Endothelial cell of umbilical vein (primary cell): Measurements from ENCODE around the gene FAM180A. TPM values are rescaled to one million over a fixed set of nuclear protein-coding genes. Genes with fewer than 3 reads are reported as not detected.

Source experiments
- BruUV-seq: library from RNA; stranded (reverse); fragments of 400-500 nt; replicated peaks from 2 replicates; lab custom pipeline; 2021; lab: Mats Ljungman, UMichigan
- CTCF ChIA-PET: fragments of 300-600, 350-600 bp; sonication (Branson Sonifier 250); formaldehyde crosslinking; loops from one replicate; lab custom pipeline; 2021; ENCODE audit warnings: antibody characterized with exemption, inconsistent platforms; lab: Charles Lee
- POLR2A ChIA-PET: fragments of 300-600, 350-600 bp; sonication (Branson Sonifier 250); formaldehyde crosslinking; loops from one replicate; lab custom pipeline; 2021; ENCODE audit warnings: antibody characterized with exemption, inconsistent platforms; lab: Charles Lee
- DNase-seq: peaks from one replicate; pipeline ENCODE4 v3.0.0-alpha.2; 2011; ENCODE audit warnings: low read depth, low spot score
- FAIRE-seq: peaks from 2 replicates; lab custom pipeline; 2011; peaks lifted over from hg19 to GRCh38; lab: Jason Lieb, UNC
- H2AFZ ChIP-seq: 2 replicates; pipeline ENCODE4 v1.6.0; 2012; ENCODE audit warnings: low read depth, low read length, control low read depth, inconsistent platforms
- H3K27ac ChIP-seq: 2 replicates; pipeline ENCODE4 v1.5.1; 2011; ENCODE audit warnings: low read depth, mild to moderate bottlenecking, control low read depth, low read length, moderate library complexity; ENCODE audit not compliant: insufficient read depth
- H3K27me3 ChIP-seq, 2 experiments: 2 replicates each; pipeline versions ENCODE4 v1.6.0 to v1.6.1; 2011; ENCODE audit warnings: low read length in 2 of 2, mixed read lengths in 1 of 2; ENCODE audit not compliant: control insufficient read depth in 2 of 2, insufficient read depth in 2 of 2
- H3K36me3 ChIP-seq, 2 experiments: 2 replicates in 1 of 2; 3 replicates in 1 of 2; pipeline ENCODE4 v1.5.1; 2011; ENCODE audit warnings: low read length in 2 of 2, mild to moderate bottlenecking in 1 of 2, moderate library complexity in 1 of 2; ENCODE audit not compliant: control insufficient read depth in 2 of 2, insufficient read depth in 2 of 2; ENCODE audit errors: extremely low read depth in 1 of 2
- H3K4me1 ChIP-seq: 3 replicates; pipeline ENCODE4 v1.5.1; 2011; ENCODE audit warnings: mild to moderate bottlenecking, low read length; ENCODE audit not compliant: control insufficient read depth, insufficient read depth; ENCODE audit errors: extremely low read depth
- H3K4me2 ChIP-seq: 2 replicates; pipeline ENCODE4 v1.6.1; 2011; ENCODE audit warnings: low read length, control low read depth, mixed read lengths; ENCODE audit not compliant: insufficient read depth
- H3K4me3 ChIP-seq, 3 experiments: fragments of 200-600 bp in 1 of 3; sonication (generic), shearing (Covaris generic) in 1 of 3; replicated peaks in 1 of 3; 2 replicates each; pipeline ENCODE4 v1.5.1; 2011 to 2016; ENCODE audit warnings: control low read depth in 3 of 3, low read length in 3 of 3, mild to moderate bottlenecking in 2 of 3, inconsistent platforms in 1 of 3, low read depth in 1 of 3, moderate library complexity in 1 of 3; ENCODE audit not compliant: insufficient read depth in 1 of 3
- H3K79me2 ChIP-seq: 2 replicates; pipeline ENCODE4 v1.6.0; 2012; ENCODE audit warnings: low read length, inconsistent platforms; ENCODE audit not compliant: control insufficient read depth, insufficient read depth
- H3K9ac ChIP-seq: replicated peaks from 2 replicates; pipeline ENCODE3; 2011; ENCODE audit warnings: low read length, control low read depth; ENCODE audit not compliant: insufficient read depth; ENCODE audit errors: extremely low read depth
- H3K9me1 ChIP-seq: replicated peaks from 3 replicates; pipeline ENCODE4 v1.6.0; 2011; ENCODE audit warnings: mild to moderate bottlenecking, low read length; ENCODE audit not compliant: control insufficient read depth, insufficient read depth; ENCODE audit errors: extremely low read depth
- H3K9me3 ChIP-seq: replicated peaks from 2 replicates; pipeline ENCODE4 v1.5.1; 2012; ENCODE audit warnings: low read length, inconsistent platforms; ENCODE audit not compliant: control insufficient read depth, insufficient read depth
- H4K20me1 ChIP-seq: replicated peaks from 2 replicates; pipeline ENCODE3; 2011; ENCODE audit warnings: mild to moderate bottlenecking, low read length; ENCODE audit not compliant: control insufficient read depth, insufficient read depth; ENCODE audit errors: extremely low read depth
- EZH2 ChIP-seq: IDR thresholded peaks from 2 replicates; pipeline ENCODE4 v1.6.1; 2012; ENCODE audit warnings: borderline replicate concordance, low read depth, mild to moderate bottlenecking, moderate library complexity, low read length, inconsistent platforms; ENCODE audit not compliant: severe bottlenecking
- JUN ChIP-seq: IDR thresholded peaks from 2 replicates; pipeline ENCODE4 v1.6.1; 2011; ENCODE audit warnings: borderline replicate concordance, low read depth; ENCODE audit not compliant: insufficient read length, insufficient read depth
- MYC ChIP-seq: IDR thresholded peaks from one replicate; pipeline ENCODE4 v1.6.1; 2011; ENCODE audit warnings: mild to moderate bottlenecking, low read depth, low read length
- POLR2A ChIP-seq: IDR thresholded peaks from 2 replicates; pipeline ENCODE4 v1.6.1; 2012; ENCODE audit warnings: low read depth, mild to moderate bottlenecking, control low read depth, low read length
- dilution Hi-C: fragments of 300-500 bp; cut with MboI; formaldehyde crosslinking; loops from one replicate; pipeline ENCODE4 v1.15.0; 2019; ENCODE audit warnings: low sequenced_read_pairs; ENCODE audit not compliant: extremely low pct_ligation_motif_present
- intact Hi-C: fragments of 100-400 bp; cut with micrococcal nuclease; formaldehyde crosslinking; loops from one replicate; pipeline ENCODE4 v1.10.0; 2022
- polyA plus RNA-seq, 4 experiments: library from polyadenylated mRNA; depleted of rRNA in 3 of 4; stranded (reverse) in 3 of 4; unstranded in 1 of 4; fragments of >200 nt; gene quantifications; 2 replicates each; pipeline versions ENCODE4 v1.2.1 to v1.2.3, GENCODE V29; 2011 to 2012; ENCODE audit warnings: missing spikeins in 1 of 4
- total RNA-seq: library from RNA; stranded (reverse); gene quantifications from 2 replicates; pipeline ENCODE4 v1.2.3, GENCODE V29; 2021
- TF ChIP-seq, protein P1 (sequence below), 2 donors: IDR thresholded peaks; 1 replicate in 1 of 2; 2 replicates in 1 of 2; pipeline ENCODE4 v1.5.1; 2011; ENCODE audit warnings: low read length in 2 of 2, mild to moderate bottlenecking in 2 of 2, moderate library complexity in 2 of 2, control low read depth in 1 of 2, inconsistent platforms in 1 of 2, low read depth in 1 of 2; ENCODE audit not compliant: insufficient read depth in 1 of 2; ENCODE audit errors: extremely low read depth in 1 of 2
- TF ChIP-seq, protein P2 (sequence below): IDR thresholded peaks from 2 replicates; pipeline ENCODE4 v1.6.1; 2011; ENCODE audit not compliant: insufficient read depth, insufficient read length

The FAM180A gene
- total and polyA plus RNA-seq, 2 donors (not counting 3 experiments of a cell fraction or from before 2014, with no cell fraction given), result not detected

DNA sequence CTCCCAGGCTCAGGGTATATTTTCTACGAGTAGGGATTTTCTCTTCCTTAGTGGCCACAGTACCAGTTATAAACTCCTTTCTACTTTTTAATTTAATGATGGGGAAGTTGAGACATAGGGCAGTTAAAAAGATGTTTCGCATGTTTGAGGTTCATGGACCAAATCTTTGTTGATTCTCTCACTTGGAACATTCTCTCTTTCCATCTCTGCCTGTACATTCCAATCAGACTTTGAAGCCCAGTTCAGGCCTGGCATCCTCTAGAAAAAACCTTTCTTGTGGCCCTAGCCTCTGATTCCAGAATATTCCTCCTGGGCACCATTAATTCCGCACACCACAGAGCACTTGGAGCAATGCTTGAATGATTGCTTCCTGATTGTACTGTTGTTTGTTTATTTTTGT, 39.1 kb downstream of the FAM180A start:
- Histone ChIP-seq H3K4me3 (no peak overlapping the region), H3K4me2 (no peak overlapping the region), H3K9ac (no peak overlapping the region), H3K4me1 (peaks cover 18% of the 10 kb centered on the region), H3K27me3 (no peaks in the 10 kb centered on the region), H4K20me1 (no peaks in the 10 kb centered on the region), H3K36me3 (no peaks in the 10 kb centered on the region), H3K9me3 (no peaks in the 10 kb centered on the region), H3K79me2 (no peaks in the 10 kb centered on the region), H3K27ac (no peak overlapping the region), H3K9me1 (no peaks in the 10 kb centered on the region), H2AFZ (no peak overlapping the region)
- ChIA-PET CTCF (interaction anchor here (1.4 to 2.3 kb wide), 3 partner anchors 8 to 49 kb away, joined by 5 to 12 read pairs (median 8); no protein-coding TSS in a partner anchor), POLR2A (no interaction called here)
- FAIRE-seq (no peak), DNase-seq (no peak)
- no TSS peak for BruUV-seq
- intact Hi-C loops (no loop called here), dilution Hi-C loops (no loop called here)
- no peak for TF ChIP-seq MYC
- TF ChIP-seq JUN, result no peak
- TF ChIP-seq, protein P1, sequence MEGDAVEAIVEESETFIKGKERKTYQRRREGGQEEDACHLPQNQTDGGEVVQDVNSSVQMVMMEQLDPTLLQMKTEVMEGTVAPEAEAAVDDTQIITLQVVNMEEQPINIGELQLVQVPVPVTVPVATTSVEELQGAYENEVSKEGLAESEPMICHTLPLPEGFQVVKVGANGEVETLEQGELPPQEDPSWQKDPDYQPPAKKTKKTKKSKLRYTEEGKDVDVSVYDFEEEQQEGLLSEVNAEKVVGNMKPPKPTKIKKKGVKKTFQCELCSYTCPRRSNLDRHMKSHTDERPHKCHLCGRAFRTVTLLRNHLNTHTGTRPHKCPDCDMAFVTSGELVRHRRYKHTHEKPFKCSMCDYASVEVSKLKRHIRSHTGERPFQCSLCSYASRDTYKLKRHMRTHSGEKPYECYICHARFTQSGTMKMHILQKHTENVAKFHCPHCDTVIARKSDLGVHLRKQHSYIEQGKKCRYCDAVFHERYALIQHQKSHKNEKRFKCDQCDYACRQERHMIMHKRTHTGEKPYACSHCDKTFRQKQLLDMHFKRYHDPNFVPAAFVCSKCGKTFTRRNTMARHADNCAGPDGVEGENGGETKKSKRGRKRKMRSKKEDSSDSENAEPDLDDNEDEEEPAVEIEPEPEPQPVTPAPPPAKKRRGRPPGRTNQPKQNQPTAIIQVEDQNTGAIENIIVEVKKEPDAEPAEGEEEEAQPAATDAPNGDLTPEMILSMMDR (IDR thresholded peaks at IDR 0.05; ENCODE audit: extremely low read depth in 1 of 2, insufficient read depth in 1 of 2, low read depth in 1 of 2, low read length in 2 of 2), result no peak

DNA sequence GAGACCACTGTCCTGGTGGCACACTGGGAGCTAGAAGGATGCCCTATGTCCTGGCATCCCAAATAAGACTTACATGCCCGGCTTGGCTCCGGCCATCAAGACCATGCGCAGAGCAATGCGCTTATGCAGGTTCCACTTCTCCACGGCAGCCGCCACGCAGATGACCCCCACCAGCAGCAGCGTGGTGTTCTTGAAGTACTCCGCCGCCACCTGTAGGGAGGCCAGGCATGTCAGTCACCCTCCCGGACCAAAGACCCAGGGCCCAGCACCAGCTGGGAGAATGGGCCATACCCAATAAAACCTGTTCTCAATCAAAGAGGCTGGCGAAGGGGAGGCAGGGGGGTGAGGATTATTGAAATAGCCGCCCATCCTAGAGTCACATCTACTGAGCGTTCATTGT, 40.6 kb downstream of the FAM180A start:
- H3K4me1 ChIP-seq, result peaks cover 16% of the 10 kb centered on the region
- H3K79me2 ChIP-seq, result no peaks in the 10 kb centered on the region
- H3K9ac ChIP-seq, result no peak overlapping the region
- TF ChIP-seq, protein P1 (IDR thresholded peaks at IDR 0.05; ENCODE audit: extremely low read depth in 1 of 2, insufficient read depth in 1 of 2, low read depth in 1 of 2, low read length in 2 of 2), result no peak
- no peak for TF ChIP-seq EZH2
- TF ChIP-seq, protein P2, sequence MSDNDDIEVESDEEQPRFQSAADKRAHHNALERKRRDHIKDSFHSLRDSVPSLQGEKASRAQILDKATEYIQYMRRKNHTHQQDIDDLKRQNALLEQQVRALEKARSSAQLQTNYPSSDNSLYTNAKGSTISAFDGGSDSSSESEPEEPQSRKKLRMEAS, result no peak
- TF ChIP-seq POLR2A, result no peak
- ChIA-PET POLR2A (no interaction called here), CTCF (no interaction called here)
- H2AFZ ChIP-seq, result no peak overlapping the region
- dilution Hi-C loops, result no loop called here
- intact Hi-C loops, result no loop called here
- H3K4me3 ChIP-seq, result no peak overlapping the region
- no peaks in the 10 kb centered on the region for H3K27me3 ChIP-seq
- H3K4me2 ChIP-seq, result no peak overlapping the region
- H3K9me1 ChIP-seq, result no peaks in the 10 kb centered on the region
- DNase-seq (no peak), FAIRE-seq (no peak)
- BruUV-seq, result no TSS peak
- no peaks in the 10 kb centered on the region for H4K20me1 ChIP-seq
- no peaks in the 10 kb centered on the region for H3K36me3 ChIP-seq
- no peaks in the 10 kb centered on the region for H3K9me3 ChIP-seq
- H3K27ac ChIP-seq, result no peak overlapping the region
